ENCODE measurements around the gene PHACTR4. TPM values are rescaled to one million over a fixed set of nuclear protein-coding genes. Genes with fewer than 3 reads are reported as not detected.
"Not testable (repeated sequence)": the region's sequence is repeated elsewhere in the genome, so short reads cannot be mapped to it uniquely, and the experiment has no call there.

Gene PHACTR4
- total and polyA plus RNA-seq, 2 donors (not counting 3 experiments of a cell fraction or from before 2014, with no cell fraction given): 25.4 to 61.0 TPM

GRCh38 chr1:28353248-28353810 is 16.2 kb upstream of the PHACTR4 start:
- intact Hi-C loops (cut with micrococcal nuclease); H3K9me1 ChIP-seq (replicated peaks; ENCODE audit: control insufficient read depth, extremely low read depth, insufficient read depth, low read length); H4K20me1 ChIP-seq (replicated peaks; ENCODE audit: control insufficient read depth, extremely low read depth, insufficient read depth, low read length); FAIRE-seq; dilution Hi-C loops (cut with MboI; ENCODE audit: extremely low pct_ligation_motif_present, low sequenced_read_pairs); H3K27me3 ChIP-seq (ENCODE audit: control insufficient read depth in 2 of 2, insufficient read depth in 2 of 2, low read length in 2 of 2); H3K36me3 ChIP-seq (ENCODE audit: control insufficient read depth in 2 of 2, extremely low read depth in 1 of 2, insufficient read depth in 2 of 2, low read length in 2 of 2); H2AFZ ChIP-seq (ENCODE audit: low read depth, low read length); H3K4me1 ChIP-seq (ENCODE audit: control insufficient read depth, extremely low read depth, insufficient read depth, low read length); H3K9ac ChIP-seq (replicated peaks; ENCODE audit: extremely low read depth, insufficient read depth, low read length); H3K27ac ChIP-seq (ENCODE audit: insufficient read depth, low read depth, low read length); BruUV-seq (replicated peaks); H3K9me3 ChIP-seq (replicated peaks; ENCODE audit: control insufficient read depth, insufficient read depth, low read length); H3K4me3 ChIP-seq (replicated peaks in 1 of 3; ENCODE audit: insufficient read depth in 1 of 3, low read depth in 1 of 3, low read length in 3 of 3); DNase-seq (ENCODE audit: low read depth, low spot score); POLR2A ChIA-PET; H3K79me2 ChIP-seq (ENCODE audit: control insufficient read depth, insufficient read depth, low read length); H3K4me2 ChIP-seq (ENCODE audit: insufficient read depth, low read length): not testable (repeated sequence)
- CTCF ChIA-PET: interaction anchor here (1.5 to 9.2 kb wide), 4 partner anchors 11 to 251 kb away, joined by 3 to 192 read pairs (median 22); no protein-coding TSS in a partner anchor

- no peak overlapping the region for H3K9ac ChIP-seq (replicated peaks; ENCODE audit: extremely low read depth, insufficient read depth, low read length)
- H3K4me1 ChIP-seq (ENCODE audit: control insufficient read depth, extremely low read depth, insufficient read depth, low read length): no peaks in the 10 kb centered on the region
- dilution Hi-C loops (cut with MboI; ENCODE audit: extremely low pct_ligation_motif_present, low sequenced_read_pairs) (no loop called here), intact Hi-C loops (cut with micrococcal nuclease) (loop anchor here (1.0 kb wide), 1 partner anchor 251 kb away; no protein-coding TSS in a partner anchor)
- no peaks in the 10 kb centered on the region for H3K79me2 ChIP-seq (ENCODE audit: control insufficient read depth, insufficient read depth, low read length)
- DNase-seq (ENCODE audit: low read depth, low spot score) (no peak), FAIRE-seq (no peak)
- H4K20me1 ChIP-seq (replicated peaks; ENCODE audit: control insufficient read depth, extremely low read depth, insufficient read depth, low read length): no peaks in the 10 kb centered on the region
- no peaks in the 10 kb centered on the region for H3K27me3 ChIP-seq (ENCODE audit: control insufficient read depth in 2 of 2, insufficient read depth in 2 of 2, low read length in 2 of 2)
- ChIA-PET CTCF (interaction anchor here (1.5 to 9.2 kb wide), 6 partner anchors 10 to 523 kb away, joined by 3 to 192 read pairs (median 14); partner anchors contain the start of gene PHACTR4), POLR2A (no interaction called here)
- no peak overlapping the region for H2AFZ ChIP-seq (ENCODE audit: low read depth, low read length)
- TF ChIP-seq MYC (IDR thresholded peaks at IDR 0.05; ENCODE audit: low read depth, low read length) (no peak), GATA2 (IDR thresholded peaks at IDR 0.05; ENCODE audit: insufficient read depth, insufficient read length, low read depth, low read length) (no peak), FOS (IDR thresholded peaks at IDR 0.05; ENCODE audit: borderline replicate concordance, insufficient read depth, low read length) (no peak), POLR2AphosphoS5 (IDR thresholded peaks at IDR 0.05; ENCODE audit: insufficient read depth, low read depth, low read length) (no peak), POLR2A (IDR thresholded peaks at IDR 0.05; ENCODE audit: low read depth, low read length) (no peak), EZH2 (IDR thresholded peaks at IDR 0.05; ENCODE audit: borderline replicate concordance, low read depth, low read length, severe bottlenecking) (no peak), CTCF (IDR thresholded peaks at IDR 0.05; ENCODE audit: extremely low read depth in 1 of 2, insufficient read depth in 1 of 2, low read depth in 1 of 2, low read length in 2 of 2) (no peak), JUN (IDR thresholded peaks at IDR 0.05; ENCODE audit: borderline replicate concordance, insufficient read depth, insufficient read length, low read depth) (no peak), MAX (IDR thresholded peaks at IDR 0.05; ENCODE audit: insufficient read depth, insufficient read length) (no peak)
- H3K4me3 ChIP-seq (replicated peaks in 1 of 3; ENCODE audit: insufficient read depth in 1 of 3, low read depth in 1 of 3, low read length in 3 of 3): no peak overlapping the region
- no peaks in the 10 kb centered on the region for H3K9me1 ChIP-seq (replicated peaks; ENCODE audit: control insufficient read depth, extremely low read depth, insufficient read depth, low read length)
- BruUV-seq (replicated peaks): no TSS peak
- H3K9me3 ChIP-seq (replicated peaks; ENCODE audit: control insufficient read depth, insufficient read depth, low read length): no peaks in the 10 kb centered on the region
- H3K36me3 ChIP-seq (ENCODE audit: control insufficient read depth in 2 of 2, extremely low read depth in 1 of 2, insufficient read depth in 2 of 2, low read length in 2 of 2): no peaks in the 10 kb centered on the region
- H3K27ac ChIP-seq (ENCODE audit: insufficient read depth, low read depth, low read length): no peak overlapping the region
- no peak overlapping the region for H3K4me2 ChIP-seq (ENCODE audit: insufficient read depth, low read length)
These were observed 15.4 kb upstream of the PHACTR4 start for GRCh38 chr1:28354121-28354520.

Data from endothelial cell of umbilical vein (primary cell).